Heart left ventricle (tissue), 16 donors: ENCODE measurements around the gene ANXA8. TPM values are rescaled to one million over a fixed set of nuclear protein-coding genes. Genes with fewer than 3 reads are reported as not detected.
A peak's percentile ranks its signal among the peaks of the same experiment; 100 is the strongest.
"Not testable (repeated sequence)": the region's sequence is repeated elsewhere in the genome, so short reads cannot be mapped to it uniquely, and the experiment has no call there.

ENCODE experiments used
- ATAC-seq, 4 donors: fragments of 200-7000 bp; cut with Tn5 transposase; one replicate each; pipeline ENCODE4 v1.9.1; 2020 to 2022; ENCODE audit warnings: moderate library complexity in 4 of 4, mild to moderate bottlenecking in 3 of 4, moderate number of reproducible peaks in 1 of 4
- DNase-seq, 5 donors: peaks; one replicate each; pipeline ENCODE4 v3.0.0-alpha.2; 2020
- H3K27ac ChIP-seq, 12 donors: fragments of 200-600 bp; sonication (generic) in 4 of 12; one replicate each; pipeline versions ENCODE4 v1.5.0 to v1.8.0; 2016 to 2022; ENCODE audit warnings: mild to moderate bottlenecking in 2 of 12
- H3K27me3 ChIP-seq, 9 donors: fragments of 200-600 bp; sonication (generic) in 2 of 9; one replicate each; pipeline versions ENCODE4 v1.5.1 to v1.8.0; 2016 to 2022; ENCODE audit warnings: mild to moderate bottlenecking in 3 of 9
- H3K36me3 ChIP-seq, 9 donors: fragments of 200-600 bp; sonication (generic) in 2 of 9; one replicate each; pipeline versions ENCODE4 v1.5.0 to v1.8.0; 2018 to 2022; ENCODE audit warnings: mild to moderate bottlenecking in 2 of 9
- H3K4me1 ChIP-seq, 12 donors: fragments of 200-600 bp; sonication (generic) in 4 of 12; one replicate each; pipeline versions ENCODE4 v1.5.0 to v1.8.0; 2016 to 2022; ENCODE audit warnings: mild to moderate bottlenecking in 3 of 12
- H3K4me3 ChIP-seq, 12 donors: fragments of 200-600 bp; sonication (generic) in 4 of 12; one replicate each; pipeline versions ENCODE4 v1.5.0 to v1.8.0; 2017 to 2022; ENCODE audit warnings: mild to moderate bottlenecking in 9 of 12, moderate library complexity in 4 of 12
- H3K9me3 ChIP-seq, 12 donors: fragments of 200-600 bp; sonication (generic) in 4 of 12; one replicate each; pipeline versions ENCODE4 v1.5.0 to v1.8.0; 2016 to 2022; ENCODE audit warnings: mild to moderate bottlenecking in 1 of 12
- POLR2A ChIP-seq, 2 donors: fragments of 450-650 bp; IDR thresholded peaks; one replicate each; pipeline ENCODE4 v1.6.1; 2017; ENCODE audit warnings: antibody characterized with exemption in 2 of 2, mild to moderate bottlenecking in 2 of 2, moderate library complexity in 2 of 2
- whole genome bisulfite sequencing, 4 donors: extraction: QIAGEN DNeasy Blood & Tissue Kit in 2 of 4; methylation state at CpG; one replicate each; pipeline versions ENCODE4 v1.1.5 to v1.1.7; 2013 to 2018; 5-methylcytosine and 5-hydroxymethylcytosine counted together
- intact Hi-C, 10 donors: fragments of 100-400 bp; cut with DNase I; formaldehyde crosslinking; loops; one replicate each; pipeline versions ENCODE4 v1.11.1 to v1.14.2; 2022
- polyA plus RNA-seq, 2 donors: library from polyadenylated mRNA; stranded (reverse); fragments of 200-250 nt; gene quantifications; one replicate each; pipeline ENCODE4 v1.2.3, GENCODE V29; 2013
- total RNA-seq, 9 donors: library from RNA; depleted of rRNA in 2 of 9; stranded (reverse); fragments of >200 nt in 2 of 9; fragmentation: NEBNext Ultra II Directional in 3 of 9; extraction: Animal tissue kit (Norgen Biotek cat#: 25700) in 3 of 9; gene quantifications; one replicate each; pipeline versions ENCODE4 v1.1.0 to v1.2.4, GENCODE V29; 2016 to 2023
- TF ChIP-seq, protein P1 (sequence below), 12 donors: fragments of 200-600 bp; sonication (generic) in 4 of 12; IDR thresholded peaks; one replicate each; pipeline versions ENCODE4 v1.5.0 to v1.8.0; 2018 to 2022; ENCODE audit warnings: antibody characterized with exemption in 12 of 12, mild to moderate bottlenecking in 5 of 12
- donor health status: ischemic (EF 13 %, LVEDD 7.1; RV severe dilation, severe dysfunction).
- donor health status: healthy with polysubstance abuse.
- donor health status: DM: no; HTN: yes; CAD: no.
- donor health status: DM: no; HTN: no; CAD: no.
- donor health status: ischemic (EF 25% LVEDD 6.9; RV normal size, moderate dysfunction).
- donor health status: ischemic (EF 25% LVEDD 5.7; RV mildly dilated, moderate dysfunction).
- donor health status: healthy.
- donor health status: DM: yes; HTN: yes; CAD: no.
- donor health status: ischemic (EF 35%, LVEDD 5.7; RV mildly dilated, moderate dysfunction).
- donor health status: nonischemic (EF 11% LVEDD 7.7; RV severe dilation, severe dysfunction).
- donor health status: DM: yes; HTN: yes; CAD: no.
- donor health status: PGD.
- donor health status: ischemic (EF 29% LVEDD 5.4; RV normal size, mild dysfunction).
- donor health status: nonischemic (EF 23%, LVEDD 6.1; RV moderate dilation, normal function).

The ANXA8 gene
- total and polyA plus RNA-seq, 11 donors, result 0.15 to 52.4 (median 0.31) TPM; not detected in 6

DNA sequence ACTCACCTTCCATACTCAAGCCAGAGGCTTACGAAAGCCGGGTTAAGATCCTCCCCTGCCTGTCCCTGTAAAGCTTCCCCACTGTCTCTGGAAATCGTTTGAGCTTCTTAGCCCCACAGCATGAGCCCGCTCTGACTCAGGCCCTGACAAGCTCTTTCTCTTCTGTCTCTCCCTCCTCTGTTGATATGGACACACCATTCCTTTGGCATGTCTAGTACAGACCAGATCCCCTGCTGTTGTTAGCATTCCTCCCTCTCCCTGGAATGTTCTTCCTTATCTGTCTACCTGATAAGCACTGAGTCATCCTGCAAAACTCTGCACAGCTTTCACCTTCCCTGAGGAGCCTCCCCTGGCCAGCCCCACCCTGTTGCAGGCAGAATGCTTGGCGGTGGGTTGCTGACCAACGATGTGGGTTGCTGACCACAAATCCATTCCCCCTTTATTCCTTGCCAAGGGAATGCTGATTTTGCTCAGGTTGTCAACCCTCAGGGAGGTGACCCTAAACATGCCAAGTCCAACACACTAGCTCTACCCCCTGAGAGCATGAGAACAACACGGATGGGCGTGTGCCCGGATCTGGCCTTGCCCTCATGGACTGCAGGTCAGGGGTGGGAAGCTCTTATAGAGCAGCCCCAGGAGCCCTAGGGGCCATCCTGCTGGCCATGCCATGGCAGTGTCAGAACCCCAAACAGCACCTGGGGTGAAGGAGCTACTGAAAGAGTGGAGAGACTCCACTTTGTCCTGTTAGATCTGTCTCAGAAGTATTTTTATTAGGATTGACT lies 21.1 kb downstream of the ANXA8 start:
- H3K36me3 ChIP-seq, DNase-seq, H3K4me3 ChIP-seq, intact Hi-C loops, H3K9me3 ChIP-seq, H3K4me1 ChIP-seq, H3K27ac ChIP-seq, H3K27me3 ChIP-seq: not testable (repeated sequence)
- WGBS, 4 donors, result 85 to 95% methylated on average over 3 of the region's 9 CpGs; no CpG with 5 or more reads in 2 of the 4 donors
- ATAC-seq, result peak in 1 of 4 donors; percentile 17

DNA sequence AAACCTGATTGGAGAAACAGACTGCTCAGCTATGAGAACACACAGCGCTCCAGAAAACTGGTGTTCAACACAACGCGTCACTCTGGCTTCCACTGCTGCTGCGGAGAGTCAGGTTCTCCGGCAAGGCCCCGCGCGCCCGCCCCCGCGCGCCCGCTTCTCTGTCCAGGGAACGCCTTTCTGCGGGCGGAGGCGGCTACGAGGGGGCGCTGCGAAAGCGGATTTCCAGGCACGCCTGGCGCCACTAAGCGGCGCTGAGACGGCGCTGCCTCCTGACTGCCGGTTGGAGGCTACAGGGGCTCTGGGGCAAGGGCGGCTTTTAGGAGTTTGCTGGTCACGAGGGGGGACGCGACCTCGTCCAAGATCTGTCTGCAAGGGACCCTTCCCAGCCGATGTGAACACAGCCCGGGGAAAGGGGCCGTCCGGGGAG lies 22.6 kb downstream of the ANXA8 start:
- H3K4me1 ChIP-seq, result not testable (repeated sequence)
- WGBS, 4 donors, result 2 to 4% (median 3%) methylated on average over 4 to 30 of the region's 37 CpGs

DNA sequence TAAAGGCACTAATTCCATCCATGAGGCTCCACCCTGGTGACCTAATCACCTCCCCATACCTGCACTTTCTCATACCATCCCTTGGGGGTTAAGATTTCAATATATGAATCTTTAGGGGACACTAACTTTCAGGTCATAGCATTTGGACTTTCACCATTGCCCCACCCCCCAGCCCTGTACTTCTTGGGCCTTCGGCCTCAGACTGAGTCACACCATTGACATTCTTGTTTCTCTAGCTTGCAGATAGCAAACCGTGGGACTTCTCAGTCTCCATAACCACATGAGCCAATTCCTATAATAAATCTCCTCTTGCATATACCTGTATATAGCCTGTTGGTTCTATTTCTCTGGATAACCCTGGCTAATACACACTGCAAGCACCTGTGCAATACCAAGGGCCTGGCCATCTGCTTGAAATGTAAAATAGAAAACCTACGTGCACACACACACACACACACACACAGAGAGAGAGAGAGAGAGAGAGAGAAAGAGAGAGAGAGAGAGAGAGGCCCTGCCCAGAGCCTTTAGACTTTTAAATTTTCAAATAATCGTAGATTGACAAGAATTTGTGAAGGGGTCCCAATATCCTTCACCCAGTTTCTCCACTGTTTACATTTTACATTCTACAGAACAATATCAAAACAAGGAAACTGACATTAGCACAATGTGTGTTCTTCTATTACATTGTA lies 25.3 kb downstream of the ANXA8 start:
- 68 to 73% (median 71%) methylated on average over 4 of the region's 4 CpGs for WGBS, 4 donors
- Histone ChIP-seq H3K27me3 (peaks cover 0 to 5% (median 0%) of the 10 kb centered on the region in 9 donors), H3K27ac (no peak overlapping the region), H3K4me3 (no peak overlapping the region), H3K36me3 (no peaks in the 10 kb centered on the region), H3K9me3 (no peaks in the 10 kb centered on the region), H3K4me1 (no peaks in the 10 kb centered on the region)
- intact Hi-C loops, result loop anchor here in 1 of 10 donors (10.0 kb wide), 1 partner anchor 94 kb away; no protein-coding TSS in a partner anchor
- DNase-seq (no peak), ATAC-seq (no peak)
- no peak for TF ChIP-seq POLR2A (IDR thresholded peaks at IDR 0.05)
- TF ChIP-seq, protein P1, sequence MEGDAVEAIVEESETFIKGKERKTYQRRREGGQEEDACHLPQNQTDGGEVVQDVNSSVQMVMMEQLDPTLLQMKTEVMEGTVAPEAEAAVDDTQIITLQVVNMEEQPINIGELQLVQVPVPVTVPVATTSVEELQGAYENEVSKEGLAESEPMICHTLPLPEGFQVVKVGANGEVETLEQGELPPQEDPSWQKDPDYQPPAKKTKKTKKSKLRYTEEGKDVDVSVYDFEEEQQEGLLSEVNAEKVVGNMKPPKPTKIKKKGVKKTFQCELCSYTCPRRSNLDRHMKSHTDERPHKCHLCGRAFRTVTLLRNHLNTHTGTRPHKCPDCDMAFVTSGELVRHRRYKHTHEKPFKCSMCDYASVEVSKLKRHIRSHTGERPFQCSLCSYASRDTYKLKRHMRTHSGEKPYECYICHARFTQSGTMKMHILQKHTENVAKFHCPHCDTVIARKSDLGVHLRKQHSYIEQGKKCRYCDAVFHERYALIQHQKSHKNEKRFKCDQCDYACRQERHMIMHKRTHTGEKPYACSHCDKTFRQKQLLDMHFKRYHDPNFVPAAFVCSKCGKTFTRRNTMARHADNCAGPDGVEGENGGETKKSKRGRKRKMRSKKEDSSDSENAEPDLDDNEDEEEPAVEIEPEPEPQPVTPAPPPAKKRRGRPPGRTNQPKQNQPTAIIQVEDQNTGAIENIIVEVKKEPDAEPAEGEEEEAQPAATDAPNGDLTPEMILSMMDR (IDR thresholded peaks at IDR 0.05), result no peak

More for the DNA sequence above, 22.6 kb downstream of the ANXA8 start:
- ATAC-seq (peak; percentile 62 to 93 (median 86)), DNase-seq (peak in 3 of 5 donors; percentile 53 to 72 (median 64))
- intact Hi-C loops, H3K9me3 ChIP-seq, H3K36me3 ChIP-seq, H3K27ac ChIP-seq, H3K27me3 ChIP-seq: not testable (repeated sequence)
- TF ChIP-seq, protein P1 (IDR thresholded peaks at IDR 0.05), result peak in 11 of 12 donors; percentile 6 to 45 (median 27)
- H3K4me3 ChIP-seq, result peak overlapping the region in 9 of 12 donors; percentile 14 to 38 (median 26)

DNA sequence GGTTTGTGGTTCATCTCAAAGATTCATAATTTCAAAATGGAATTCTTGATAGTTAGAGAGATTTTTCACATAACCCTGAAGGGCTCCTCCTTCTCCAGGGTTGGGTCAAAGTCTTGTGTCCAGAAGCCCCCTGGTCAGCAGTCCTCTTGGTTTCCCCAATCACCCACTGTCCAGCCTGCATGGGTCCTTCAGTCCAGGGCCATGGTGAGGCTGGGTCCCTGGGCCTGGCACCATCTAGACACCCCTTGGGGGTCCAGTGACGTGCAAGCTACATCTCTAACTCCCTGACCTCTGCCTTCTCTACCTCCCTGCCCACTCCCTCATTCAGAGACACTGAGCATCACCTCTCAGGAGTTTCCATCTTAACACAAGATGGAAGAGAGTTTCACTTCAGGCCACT lies 26.1 kb downstream of the ANXA8 start:
- WGBS, 4 donors, result 87 to 100% (median 93%) methylated on average over 1 of the region's 1 CpG
- ATAC-seq (no peak), DNase-seq (no peak)
- Histone ChIP-seq H3K4me3 (no peak overlapping the region), H3K9me3 (no peaks in the 10 kb centered on the region), H3K27ac (no peak overlapping the region), H3K4me1 (no peaks in the 10 kb centered on the region), H3K27me3 (peaks cover 0 to 5% (median 0%) of the 10 kb centered on the region in 9 donors), H3K36me3 (no peaks in the 10 kb centered on the region)
- TF ChIP-seq, protein P1 (IDR thresholded peaks at IDR 0.05), result no peak
- TF ChIP-seq POLR2A (IDR thresholded peaks at IDR 0.05), result no peak
- intact Hi-C loops, result loop anchor here in 1 of 10 donors (10.0 kb wide), 1 partner anchor 93 kb away; no protein-coding TSS in a partner anchor
